Measurements from ENCODE around the gene C2orf49.

DNA sequence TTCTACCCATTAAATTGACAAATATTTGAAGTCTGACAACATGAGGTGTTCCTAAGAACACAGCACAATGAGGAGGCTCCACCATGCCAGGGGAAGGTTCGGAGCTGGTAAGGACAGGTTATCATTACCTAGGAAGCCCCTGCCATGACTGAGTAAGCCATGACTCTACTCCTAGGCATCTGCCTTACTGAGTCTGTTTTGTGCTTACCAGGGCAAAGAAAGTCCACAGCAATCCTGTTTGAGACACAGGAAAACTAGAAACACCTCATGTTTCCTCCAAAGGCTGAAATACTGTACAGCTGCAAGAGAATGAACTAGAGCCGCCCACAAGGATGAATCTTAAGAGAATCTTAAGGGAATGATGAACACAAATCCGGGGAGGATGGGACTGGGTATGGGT, 19.4 kb upstream of the C2orf49 start:
- TF ChIP-seq MXI1 (IDR thresholded peaks at IDR 0.05; ENCODE audit: low read depth, low read length): no peak
- TF ChIP-seq, protein P1, sequence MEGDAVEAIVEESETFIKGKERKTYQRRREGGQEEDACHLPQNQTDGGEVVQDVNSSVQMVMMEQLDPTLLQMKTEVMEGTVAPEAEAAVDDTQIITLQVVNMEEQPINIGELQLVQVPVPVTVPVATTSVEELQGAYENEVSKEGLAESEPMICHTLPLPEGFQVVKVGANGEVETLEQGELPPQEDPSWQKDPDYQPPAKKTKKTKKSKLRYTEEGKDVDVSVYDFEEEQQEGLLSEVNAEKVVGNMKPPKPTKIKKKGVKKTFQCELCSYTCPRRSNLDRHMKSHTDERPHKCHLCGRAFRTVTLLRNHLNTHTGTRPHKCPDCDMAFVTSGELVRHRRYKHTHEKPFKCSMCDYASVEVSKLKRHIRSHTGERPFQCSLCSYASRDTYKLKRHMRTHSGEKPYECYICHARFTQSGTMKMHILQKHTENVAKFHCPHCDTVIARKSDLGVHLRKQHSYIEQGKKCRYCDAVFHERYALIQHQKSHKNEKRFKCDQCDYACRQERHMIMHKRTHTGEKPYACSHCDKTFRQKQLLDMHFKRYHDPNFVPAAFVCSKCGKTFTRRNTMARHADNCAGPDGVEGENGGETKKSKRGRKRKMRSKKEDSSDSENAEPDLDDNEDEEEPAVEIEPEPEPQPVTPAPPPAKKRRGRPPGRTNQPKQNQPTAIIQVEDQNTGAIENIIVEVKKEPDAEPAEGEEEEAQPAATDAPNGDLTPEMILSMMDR (IDR thresholded peaks at IDR 0.05 in 2 of 3, conservative IDR thresholded peaks at IDR 0.05 in 1 of 3; ENCODE audit: control insufficient read depth in 2 of 3, extremely low read depth in 1 of 3, insufficient read depth in 1 of 3, low read depth in 3 of 3, low read length in 3 of 3): no peak

All from GM12878 (cell line).